ENCODE measurements around the gene MARK4.

The MARK4 gene

GRCh38 chr19:45294291-45295029, 43.4 kb downstream of the MARK4 start:
- H3K4me3 ChIP-seq (ENCODE audit: control insufficient read depth, low read depth, low read length): no peak overlapping the region
- no peak for TF ChIP-seq CTCF (conservative IDR thresholded peaks at IDR 0.05; ENCODE audit: control insufficient read depth, insufficient read depth, low read depth, low read length)
- DNase-seq (ENCODE audit: low read depth): peak; percentile 12

GRCh38 chr19:45295873-45296272, 44.8 kb downstream of the MARK4 start:
- no peak for DNase-seq (ENCODE audit: low read depth)
- H3K4me3 ChIP-seq (ENCODE audit: control insufficient read depth, low read depth, low read length): no peak overlapping the region
- TF ChIP-seq CTCF (conservative IDR thresholded peaks at IDR 0.05; ENCODE audit: control insufficient read depth, insufficient read depth, low read depth, low read length): no peak

- no peak for DNase-seq (ENCODE audit: low read depth)
- no peak for TF ChIP-seq CTCF (conservative IDR thresholded peaks at IDR 0.05; ENCODE audit: control insufficient read depth, insufficient read depth, low read depth, low read length)
- no peak overlapping the region for H3K4me3 ChIP-seq (ENCODE audit: control insufficient read depth, low read depth, low read length)
Measured at GRCh38 chr19:45296355-45296754, 45.3 kb downstream of the MARK4 start.

- DNase-seq (ENCODE audit: low read depth): no peak
- H3K4me3 ChIP-seq (ENCODE audit: control insufficient read depth, low read depth, low read length): no peak overlapping the region
- TF ChIP-seq CTCF (conservative IDR thresholded peaks at IDR 0.05; ENCODE audit: control insufficient read depth, insufficient read depth, low read depth, low read length): no peak
Measured at GRCh38 chr19:45297674-45298073, 46.6 kb downstream of the MARK4 start.

GRCh38 chr19:45298264-45298663, 47.2 kb downstream of the MARK4 start:
- no peak for TF ChIP-seq CTCF (conservative IDR thresholded peaks at IDR 0.05; ENCODE audit: control insufficient read depth, insufficient read depth, low read depth, low read length)
- H3K4me3 ChIP-seq (ENCODE audit: control insufficient read depth, low read depth, low read length): no peak overlapping the region
- no peak for DNase-seq (ENCODE audit: low read depth)

- no peak overlapping the region for H3K4me3 ChIP-seq (ENCODE audit: control insufficient read depth, low read depth, low read length)
- TF ChIP-seq CTCF (conservative IDR thresholded peaks at IDR 0.05; ENCODE audit: control insufficient read depth, insufficient read depth, low read depth, low read length): no peak
- no peak for DNase-seq (ENCODE audit: low read depth)
Measured at GRCh38 chr19:45299719-45300118, 48.6 kb downstream of the MARK4 start.
